ENCODE measurements around the gene ACAP1. TPM values are rescaled to one million over a fixed set of nuclear protein-coding genes. Genes with fewer than 3 reads are reported as not detected.

Gene ACAP1
- total RNA-seq, 6 donors from 2014 or later: 8.5 to 114 (median 22.8) TPM

GRCh38 chr17:7379134-7379533 lies 42.8 kb downstream of the ACAP1 start:
- peaks cover 0 to 2% (median 0%) of the 10 kb centered on the region in 4 donors for H3K27me3 ChIP-seq
- 94 to 95% methylated on average over 3 of the region's 3 CpGs for WGBS, 2 donors
- peaks cover 23 to 30% (median 26%) of the 10 kb centered on the region in 4 donors for H3K4me1 ChIP-seq
- TF ChIP-seq POLR2A (IDR thresholded peaks at IDR 0.05) (no peak), POLR2AphosphoS5 (IDR thresholded peaks at IDR 0.05) (no peak), EP300 (IDR thresholded peaks at IDR 0.05) (no peak), CTCF (IDR thresholded peaks at IDR 0.05) (no peak)
- no peaks in the 10 kb centered on the region for H3K36me3 ChIP-seq
- no peak overlapping the region for H3K27ac ChIP-seq
- no peak overlapping the region for H3K4me3 ChIP-seq
- no peak for ATAC-seq (ENCODE audit: low FRiP score in 2 of 2)
- DNase-seq: no peak
- no peaks in the 10 kb centered on the region for H3K9me3 ChIP-seq

- Histone ChIP-seq H3K4me1 (peaks cover 23 to 33% (median 28%) of the 10 kb centered on the region in 4 donors), H3K9me3 (no peaks in the 10 kb centered on the region), H3K27ac (peak overlapping the region; percentile 28 to 84 (median 72)), H3K27me3 (peaks cover 0 to 2% (median 0%) of the 10 kb centered on the region in 4 donors), H3K4me3 (peak overlapping the region in 3 of 4 donors; percentile 50 to 60 (median 58)), H3K36me3 (peaks cover 0 to 6% (median 0%) of the 10 kb centered on the region in 4 donors)
- DNase-seq (peak in 1 of 2 donors; percentile 53), ATAC-seq (ENCODE audit: low FRiP score in 2 of 2) (peak; percentile 49 to 53)
- 19 to 20% methylated on average over 1 to 5 of the region's 7 CpGs for WGBS, 2 donors
- no peak for TF ChIP-seq POLR2AphosphoS5 (IDR thresholded peaks at IDR 0.05)
- no peak for TF ChIP-seq POLR2A (IDR thresholded peaks at IDR 0.05)
- TF ChIP-seq CTCF (IDR thresholded peaks at IDR 0.05): no peak
- no peak for TF ChIP-seq EP300 (IDR thresholded peaks at IDR 0.05)
Measured at GRCh38 chr17:7380321-7380720, 44.0 kb downstream of the ACAP1 start.

GRCh38 chr17:7380855-7381683 lies 44.7 kb downstream of the ACAP1 start, which contains the start of gene TNK1:
Gene TNK1, plus strand, starts transcription at chr17:7381089. Its CDS starts 1,838 bp downstream, at chr17:7382927.
- DNase-seq (peak; percentile 81 to 94), ATAC-seq (ENCODE audit: low FRiP score in 2 of 2) (peak; percentile 58 to 65)
- 2 to 6% methylated on average over 33 to 41 of the region's 52 CpGs for WGBS, 2 donors
- Histone ChIP-seq H3K4me3 (peak within 1 kb of the TSS; percentile 31 to 60 (median 54)), H3K27ac (peak within 1 kb of the TSS; percentile 54 to 84 (median 72)), H3K9me3 (no peaks in the 10 kb centered on the region), H3K27me3 (peaks cover 0 to 2% (median 0%) of the 10 kb centered on the region in 4 donors), H3K4me1 (peaks cover 23 to 33% (median 28%) of the 10 kb centered on the region in 4 donors), H3K36me3 (peaks cover 0 to 6% (median 0%) of the 10 kb centered on the region in 4 donors)
- TF ChIP-seq POLR2A (IDR thresholded peaks at IDR 0.05) (peak in 3 of 4 donors; percentile 35 to 70 (median 50)), EP300 (IDR thresholded peaks at IDR 0.05) (no peak), POLR2AphosphoS5 (IDR thresholded peaks at IDR 0.05) (peak; percentile 24 to 80)

GRCh38 chr17:7382901-7383300 lies 46.6 kb downstream of the ACAP1 start:
- TF ChIP-seq POLR2AphosphoS5 (IDR thresholded peaks at IDR 0.05) (no peak), POLR2A (IDR thresholded peaks at IDR 0.05) (no peak), CTCF (IDR thresholded peaks at IDR 0.05) (no peak), EP300 (IDR thresholded peaks at IDR 0.05) (no peak)
- Histone ChIP-seq H3K27me3 (peaks cover 0 to 2% (median 0%) of the 10 kb centered on the region in 4 donors), H3K27ac (no peak overlapping the region), H3K36me3 (peaks cover 0 to 20% (median 5%) of the 10 kb centered on the region in 4 donors), H3K9me3 (no peaks in the 10 kb centered on the region), H3K4me1 (peaks cover 23 to 33% (median 28%) of the 10 kb centered on the region in 4 donors), H3K4me3 (no peak overlapping the region)
- ATAC-seq (ENCODE audit: low FRiP score in 2 of 2) (no peak), DNase-seq (peak in 1 of 2 donors; percentile 52)
- 88 to 95% methylated on average over 10 of the region's 10 CpGs for WGBS, 2 donors

- H3K27ac ChIP-seq: peak overlapping the region in 1 of 4 donors; percentile 25
- H3K36me3 ChIP-seq: peaks cover 0 to 24% (median 8%) of the 10 kb centered on the region in 4 donors
- DNase-seq (peak in 1 of 2 donors; percentile 51), ATAC-seq (ENCODE audit: low FRiP score in 2 of 2) (peak in 1 of 2 donors; percentile 2)
- H3K9me3 ChIP-seq: no peaks in the 10 kb centered on the region
- no peak for TF ChIP-seq POLR2A (IDR thresholded peaks at IDR 0.05)
- no peak for TF ChIP-seq EP300 (IDR thresholded peaks at IDR 0.05)
- TF ChIP-seq POLR2AphosphoS5 (IDR thresholded peaks at IDR 0.05): no peak
- TF ChIP-seq CTCF (IDR thresholded peaks at IDR 0.05): no peak
- peak overlapping the region in 3 of 4 donors; percentile 35 to 50 (median 46) for H3K4me3 ChIP-seq
- WGBS, 2 donors: 83 to 90% methylated on average over 8 to 10 of the region's 11 CpGs
- H3K27me3 ChIP-seq: peaks cover 0 to 2% (median 0%) of the 10 kb centered on the region in 4 donors
- H3K4me1 ChIP-seq: peaks cover 23 to 33% (median 28%) of the 10 kb centered on the region in 4 donors
Measured at GRCh38 chr17:7383371-7383741, 47.0 kb downstream of the ACAP1 start.

Measured in upper lobe of left lung (tissue), 6 donors.